H9 (cell line): ENCODE data around the gene IRF6. TPM values are rescaled to one million over a fixed set of nuclear protein-coding genes. Genes with fewer than 3 reads are reported as not detected.

Source experiments
- DNase-seq: peaks from one replicate; pipeline ENCODE4 v3.0.0-alpha.2; 2017
- H2AFZ ChIP-seq: one replicate; pipeline ENCODE4 v1.6.1; 2013; ENCODE audit warnings: mild to moderate bottlenecking, low read length, control low read depth, moderate library complexity
- H2AK5ac ChIP-seq: 2 replicates; pipeline ENCODE4 v1.6.1; 2013; ENCODE audit warnings: low read length, control low read depth, mixed read lengths; ENCODE audit not compliant: insufficient read length
- H2BK120ac ChIP-seq: one replicate; pipeline ENCODE4 v1.6.1; 2013; ENCODE audit warnings: low read depth, mild to moderate bottlenecking, low read length, control low read depth, inconsistent platforms; ENCODE audit not compliant: poor library complexity, severe bottlenecking
- H2BK12ac ChIP-seq: 2 replicates; pipeline ENCODE4 v1.6.1; 2013; ENCODE audit warnings: low read length, control low read depth, mixed read lengths, low read depth; ENCODE audit not compliant: insufficient read length
- H2BK15ac ChIP-seq: 2 replicates; pipeline ENCODE4 v1.6.1; 2013; ENCODE audit warnings: low read depth, low read length, control low read depth
- H2BK20ac ChIP-seq: one replicate; pipeline ENCODE4 v1.6.1; 2013; ENCODE audit warnings: low read depth, mild to moderate bottlenecking, low read length, control low read depth, inconsistent platforms; ENCODE audit not compliant: poor library complexity, severe bottlenecking
- H2BK5ac ChIP-seq: 2 replicates; pipeline ENCODE4 v1.6.1; 2013; ENCODE audit warnings: low read length, control low read depth, mixed read lengths; ENCODE audit not compliant: insufficient read length
- H3K14ac ChIP-seq: 2 replicates; pipeline ENCODE4 v1.6.1; 2013; ENCODE audit warnings: low read length, control low read depth; ENCODE audit not compliant: insufficient read depth
- H3K18ac ChIP-seq: 2 replicates; pipeline ENCODE4 v1.6.1; 2013; ENCODE audit warnings: low read depth, mild to moderate bottlenecking, mixed read lengths, low read length, control low read depth; ENCODE audit not compliant: insufficient read length
- H3K23ac ChIP-seq: 2 replicates; pipeline ENCODE4 v1.6.1; 2013; ENCODE audit warnings: low read length, control low read depth, mixed read lengths, low read depth; ENCODE audit not compliant: insufficient read length
- H3K23me2 ChIP-seq: 2 replicates; pipeline ENCODE4 v1.6.1; 2013; ENCODE audit warnings: low read depth, mild to moderate bottlenecking, mixed read lengths, low read length, control low read depth; ENCODE audit not compliant: insufficient read length, poor library complexity, severe bottlenecking
- H3K27ac ChIP-seq: 2 replicates; pipeline ENCODE4 v1.5.1; 2013; ENCODE audit warnings: low read length, control low read depth, mixed read lengths, low read depth; ENCODE audit not compliant: insufficient read length
- H3K27me3 ChIP-seq: 2 replicates; pipeline ENCODE4 v1.6.1; 2013; ENCODE audit warnings: low read length, control low read depth, inconsistent platforms; ENCODE audit not compliant: insufficient read depth
- H3K4ac ChIP-seq: 2 replicates; pipeline ENCODE4 v1.6.1; 2013; ENCODE audit warnings: low read depth, mild to moderate bottlenecking, control low read depth, inconsistent platforms, low read length, moderate library complexity
- H3K4me1 ChIP-seq: 2 replicates; pipeline ENCODE4 v1.6.1; 2013; ENCODE audit warnings: low read length, control low read depth, inconsistent platforms; ENCODE audit not compliant: insufficient read depth
- H3K4me2 ChIP-seq: 2 replicates; pipeline ENCODE4 v1.6.1; 2013; ENCODE audit warnings: low read length, control low read depth, mixed read lengths; ENCODE audit not compliant: insufficient read length, insufficient read depth
- H3K56ac ChIP-seq: 2 replicates; pipeline ENCODE4 v1.6.1; 2013; ENCODE audit warnings: low read depth, mild to moderate bottlenecking, mixed read lengths, low read length, control low read depth; ENCODE audit not compliant: insufficient read length
- H3K79me1 ChIP-seq: 2 replicates; pipeline ENCODE4 v1.6.1; 2013; ENCODE audit warnings: low read depth, mild to moderate bottlenecking, moderate library complexity, low read length, control low read depth, inconsistent platforms; ENCODE audit not compliant: insufficient read depth, poor library complexity, severe bottlenecking
- H3K79me2 ChIP-seq: 2 replicates; pipeline ENCODE4 v1.6.1; 2013; ENCODE audit warnings: low read length, control low read depth, inconsistent platforms; ENCODE audit not compliant: insufficient read depth
- H3K9ac ChIP-seq: 2 replicates; pipeline ENCODE4 v1.6.1; 2013; ENCODE audit warnings: low read length, control low read depth, mixed read lengths; ENCODE audit not compliant: insufficient read length; ENCODE audit errors: extremely low read depth
- H3K9me3 ChIP-seq: one replicate; pipeline ENCODE4 v1.6.1; 2013; ENCODE audit warnings: low read depth, low read length, inconsistent platforms; ENCODE audit not compliant: control insufficient read depth
- H3T11ph ChIP-seq: one replicate; pipeline ENCODE4 v1.6.1; 2013; ENCODE audit warnings: mild to moderate bottlenecking, low read length, control low read depth, inconsistent platforms
- H4K20me1 ChIP-seq: one replicate; pipeline ENCODE4 v1.6.1; 2013; ENCODE audit not compliant: control insufficient read depth, insufficient read length, insufficient read depth
- H4K5ac ChIP-seq: 2 replicates; pipeline ENCODE4 v1.6.1; 2013; ENCODE audit warnings: low read depth, mild to moderate bottlenecking, mixed read lengths, low read length, control low read depth; ENCODE audit not compliant: insufficient read length
- H4K8ac ChIP-seq: replicated peaks from 2 replicates; pipeline ENCODE4 v1.6.1; 2013; ENCODE audit warnings: low read length, control low read depth, mixed read lengths, low read depth; ENCODE audit not compliant: insufficient read length
- H4K91ac ChIP-seq: 2 replicates; pipeline ENCODE4 v1.6.1; 2013; ENCODE audit warnings: low read depth, mild to moderate bottlenecking, moderate library complexity, mixed read lengths, low read length, control low read depth; ENCODE audit not compliant: insufficient read length
- H3K27ac Mint-ChIP-seq, 3 experiments: 2 replicates in 2 of 3; 3 replicates in 1 of 3; pipeline ENCODE4 v1.8.0; 2020 to 2021; ENCODE audit warnings: mixed read lengths in 3 of 3, mild to moderate bottlenecking in 1 of 3, moderate library complexity in 1 of 3
- H3K27me3 Mint-ChIP-seq: 2 replicates; pipeline ENCODE4 v1.8.0; 2021; ENCODE audit warnings: low read depth, mild to moderate bottlenecking, moderate library complexity, mixed read lengths
- H3K36me3 Mint-ChIP-seq, 3 experiments: 2 replicates in 2 of 3; 3 replicates in 1 of 3; pipeline ENCODE4 v1.8.0; 2020 to 2021; ENCODE audit warnings: low read depth in 3 of 3, mixed read lengths in 3 of 3; ENCODE audit not compliant: insufficient read depth in 1 of 3
- H3K4me1 Mint-ChIP-seq, 2 experiments: 2 replicates each; pipeline ENCODE4 v1.8.0; 2020; ENCODE audit warnings: mixed read lengths in 2 of 2
- H3K4me3 Mint-ChIP-seq, 2 experiments: 2 replicates in 1 of 2; 3 replicates in 1 of 2; pipeline ENCODE4 v1.8.0; 2020 to 2021; ENCODE audit warnings: mild to moderate bottlenecking in 2 of 2, mixed read lengths in 2 of 2, moderate library complexity in 1 of 2
- H3K9me3 Mint-ChIP-seq, 2 experiments: 2 replicates in 1 of 2; 3 replicates in 1 of 2; pipeline ENCODE4 v1.8.0; 2020; ENCODE audit warnings: mild to moderate bottlenecking in 2 of 2, mixed read lengths in 2 of 2, moderate library complexity in 1 of 2
- CTCF ChIP-seq: fragments of 200-600 bp; sonication (generic); conservative IDR thresholded peaks from 3 replicates; pipeline ENCODE4 v1.8.0; 2021; ENCODE audit warnings: antibody characterized with exemption, mild to moderate bottlenecking
- WGBS: extraction: QIAGEN DNeasy Blood & Tissue Kit; methylation state at CpG from one replicate; pipeline ENCODE4 v1.1.7; 2013; ENCODE audit warnings: missing lambda C conversion rate, low lambda C conversion rate, mixed read lengths; ENCODE audit not compliant: insufficient read length; ENCODE audit errors: extremely low coverage; 5-methylcytosine and 5-hydroxymethylcytosine counted together
- total RNA-seq: library from RNA; stranded (reverse); gene quantifications from 2 replicates; pipeline ENCODE4 v1.2.1, GENCODE V29; 2021

Gene IRF6
- total RNA-seq, 1 experiment from 2014 or later: 7.1 TPM

DNA sequence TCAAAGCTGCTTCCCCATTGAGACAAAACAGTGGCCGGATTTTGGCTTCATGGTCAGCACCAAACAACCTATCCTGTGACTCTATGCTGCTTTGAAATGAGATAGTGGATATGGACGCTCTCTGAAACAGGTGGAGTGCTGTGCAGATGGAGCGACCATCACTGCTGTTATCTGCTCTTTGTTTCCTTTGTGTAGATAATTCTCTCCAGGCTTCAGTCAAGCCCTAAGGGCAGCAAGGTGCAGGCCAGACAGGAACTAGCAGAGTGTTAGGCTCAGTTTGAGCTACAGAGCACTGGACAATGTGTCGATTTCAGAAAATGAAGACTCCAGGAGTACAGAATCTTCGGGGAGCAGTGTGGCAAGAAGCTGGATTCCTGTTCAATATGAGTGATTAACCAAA is 4.8 kb upstream of the IRF6 start:
- DNase-seq: no peak
- H4K91ac ChIP-seq: no peak overlapping the region
- Mint-ChIP-seq H3K4me3 (no peak overlapping the region), H3K36me3 (no peaks in the 10 kb centered on the region), H3K27ac (no peak overlapping the region), H3K27me3 (peaks cover 1% of the 10 kb centered on the region; the same call in 1 of the 2 replicates), H3K4me1 (peaks cover 2 to 8% of the 10 kb centered on the region in 2 experiments), H3K9me3 (no peaks in the 10 kb centered on the region)
- H2BK15ac ChIP-seq: no peak overlapping the region
- no peak overlapping the region for H2BK12ac ChIP-seq
- H3K27me3 ChIP-seq: no peaks in the 10 kb centered on the region
- no peak overlapping the region for H2BK120ac ChIP-seq
- H3K4ac ChIP-seq: no peak overlapping the region
- H2AFZ ChIP-seq: no peak overlapping the region
- no peak overlapping the region for H2AK5ac ChIP-seq
- no peaks in the 10 kb centered on the region for H4K20me1 ChIP-seq
- no peaks in the 10 kb centered on the region for H3K4me1 ChIP-seq
- no peak overlapping the region for H3K14ac ChIP-seq
- no peak overlapping the region for H3K23ac ChIP-seq
- TF ChIP-seq CTCF: no peak
- no peak overlapping the region for H3K4me2 ChIP-seq
- H2BK20ac ChIP-seq: no peak overlapping the region
- no peaks in the 10 kb centered on the region for H3K9me3 ChIP-seq
- no CpG with 5 or more reads among the region's 5 CpGs for WGBS
- H3K79me1 ChIP-seq: no peaks in the 10 kb centered on the region
- no peak overlapping the region for H3K27ac ChIP-seq
- H3K56ac ChIP-seq: no peak overlapping the region
- no peak overlapping the region for H2BK5ac ChIP-seq
- no peak overlapping the region for H4K8ac ChIP-seq
- peaks cover under 1% of the 10 kb centered on the region for H3K23me2 ChIP-seq
- H3K79me2 ChIP-seq: no peaks in the 10 kb centered on the region
- no peak overlapping the region for H3K18ac ChIP-seq
- no peak overlapping the region for H4K5ac ChIP-seq
- no peak overlapping the region for H3K9ac ChIP-seq
- no peak overlapping the region for H3T11ph ChIP-seq
